Parathyroid adenoma (tissue), 2 donors: Measurements from ENCODE around the gene OBSL1.

Source experiments
- H2AFZ ChIP-seq: fragments of 300-600 bp; sonication (generic); one replicate; pipeline ENCODE4 v1.7.0; 2017; ENCODE audit warnings: antibody characterized with exemption, mild to moderate bottlenecking
- H3K27ac ChIP-seq: fragments of 300-600 bp; sonication (generic); one replicate; pipeline ENCODE4 v1.7.0; 2017
- H3K27me3 ChIP-seq: fragments of 300-600 bp; sonication (generic); one replicate; pipeline ENCODE4 v1.7.0; 2017; ENCODE audit warnings: low read length; ENCODE audit not compliant: control insufficient read depth, insufficient read depth
- H3K36me3 ChIP-seq: fragments of 300-600 bp; sonication (generic); one replicate; pipeline ENCODE4 v1.7.0; 2017; ENCODE audit warnings: low read length; ENCODE audit not compliant: control insufficient read depth, insufficient read depth
- H3K4me1 ChIP-seq: fragments of 300-600 bp; sonication (generic); one replicate; pipeline ENCODE4 v1.7.0; 2017; ENCODE audit warnings: control low read depth
- H3K4me2 ChIP-seq: fragments of 300-600 bp; sonication (generic); one replicate; pipeline ENCODE4 v1.7.0; 2017; ENCODE audit warnings: low read length
- H3K4me3 ChIP-seq: fragments of 300-600 bp; sonication (generic); one replicate; pipeline ENCODE4 v1.7.0; 2017; ENCODE audit warnings: low read depth, low read length
- H3K79me2 ChIP-seq: fragments of 300-600 bp; sonication (generic); one replicate; pipeline ENCODE4 v1.7.0; 2017; ENCODE audit warnings: control low read depth
- H3K9ac ChIP-seq: fragments of 300-600 bp; sonication (generic); one replicate; pipeline ENCODE4 v1.7.0; 2017; ENCODE audit warnings: mild to moderate bottlenecking
- H3K9me3 ChIP-seq: fragments of 300-600 bp; sonication (generic); one replicate; pipeline ENCODE4 v1.7.0; 2017; ENCODE audit warnings: low read length; ENCODE audit not compliant: control insufficient read depth
- CTCF ChIP-seq: fragments of 300-600 bp; sonication (generic); IDR thresholded peaks from one replicate; pipeline ENCODE4 v1.7.0; 2017; ENCODE audit warnings: antibody characterized with exemption, mild to moderate bottlenecking
- donor health status: primary hyperparathyroidism.

The OBSL1 gene

DNA sequence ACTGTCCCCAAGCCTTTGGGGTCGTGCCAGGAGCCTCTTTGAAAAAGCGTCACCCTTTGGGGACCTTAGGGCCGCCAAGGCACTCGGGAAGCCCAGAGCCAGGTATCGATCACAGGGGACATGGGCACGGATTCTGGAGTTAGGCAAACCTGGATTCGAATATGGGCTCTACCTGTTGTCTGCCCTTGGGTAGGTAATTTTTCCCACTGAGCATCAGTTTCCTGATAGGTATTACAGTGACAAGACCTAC, 18.2 kb downstream of the OBSL1 start:
- Histone ChIP-seq H3K4me3 (peak overlapping the region; percentile 59), H3K36me3 (no peaks in the 10 kb centered on the region), H3K79me2 (no peaks in the 10 kb centered on the region), H3K27ac (no peak overlapping the region), H3K9ac (no peak overlapping the region), H3K9me3 (no peaks in the 10 kb centered on the region), H3K4me1 (peaks cover 3% of the 10 kb centered on the region), H3K27me3 (peaks cover 4% of the 10 kb centered on the region), H3K4me2 (peak overlapping the region; percentile 74), H2AFZ (peak overlapping the region; percentile 80)
- TF ChIP-seq CTCF: no peak

DNA sequence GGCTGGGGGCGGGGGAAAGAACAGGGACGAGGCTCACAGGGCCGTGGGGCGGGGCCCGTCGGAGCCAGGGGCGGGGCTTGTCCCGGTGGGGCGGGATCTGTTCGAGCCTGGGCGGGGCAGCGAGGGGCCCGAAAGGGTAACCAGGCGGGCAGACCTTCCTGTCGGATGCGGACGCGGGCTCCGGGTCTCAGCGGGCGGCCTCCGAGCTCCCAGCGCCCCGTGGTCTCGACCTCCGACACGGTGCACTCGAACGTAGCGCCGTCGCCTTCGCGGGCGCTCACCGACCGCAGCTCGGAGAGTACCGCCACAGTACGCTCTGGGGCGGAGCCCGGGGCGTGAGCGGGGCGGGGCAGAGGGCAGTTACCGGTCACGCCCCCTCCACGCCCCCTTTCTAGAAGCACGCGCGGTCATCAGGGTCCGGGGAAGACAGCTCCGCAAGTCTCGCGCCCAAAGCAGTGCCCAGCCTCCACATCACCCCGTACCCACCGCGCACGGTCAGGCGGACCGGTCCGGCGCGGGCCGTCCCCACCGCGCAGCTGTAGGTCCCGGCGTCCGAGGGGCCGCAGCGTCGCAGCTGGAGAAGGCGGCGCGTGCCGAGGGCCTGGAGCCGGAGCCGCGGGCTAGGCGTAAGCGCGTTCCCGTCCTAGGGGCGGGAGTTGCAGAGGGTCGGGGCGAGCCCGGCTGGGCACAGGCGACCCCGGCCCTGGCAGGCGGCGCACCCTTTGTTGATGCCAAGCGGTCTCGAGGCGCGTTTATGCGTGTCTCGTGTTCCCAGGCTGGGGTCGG, 18.8 kb downstream of the OBSL1 start:
- Histone ChIP-seq H3K4me1 (peaks cover 3% of the 10 kb centered on the region), H3K27ac (no peak overlapping the region), H3K9ac (no peak overlapping the region), H3K4me3 (peak overlapping the region; percentile 59), H2AFZ (peak overlapping the region; percentile 80), H3K27me3 (peaks cover 4% of the 10 kb centered on the region), H3K36me3 (no peaks in the 10 kb centered on the region), H3K79me2 (no peaks in the 10 kb centered on the region), H3K9me3 (no peaks in the 10 kb centered on the region), H3K4me2 (peak overlapping the region; percentile 74)
- no peak for TF ChIP-seq CTCF

DNA sequence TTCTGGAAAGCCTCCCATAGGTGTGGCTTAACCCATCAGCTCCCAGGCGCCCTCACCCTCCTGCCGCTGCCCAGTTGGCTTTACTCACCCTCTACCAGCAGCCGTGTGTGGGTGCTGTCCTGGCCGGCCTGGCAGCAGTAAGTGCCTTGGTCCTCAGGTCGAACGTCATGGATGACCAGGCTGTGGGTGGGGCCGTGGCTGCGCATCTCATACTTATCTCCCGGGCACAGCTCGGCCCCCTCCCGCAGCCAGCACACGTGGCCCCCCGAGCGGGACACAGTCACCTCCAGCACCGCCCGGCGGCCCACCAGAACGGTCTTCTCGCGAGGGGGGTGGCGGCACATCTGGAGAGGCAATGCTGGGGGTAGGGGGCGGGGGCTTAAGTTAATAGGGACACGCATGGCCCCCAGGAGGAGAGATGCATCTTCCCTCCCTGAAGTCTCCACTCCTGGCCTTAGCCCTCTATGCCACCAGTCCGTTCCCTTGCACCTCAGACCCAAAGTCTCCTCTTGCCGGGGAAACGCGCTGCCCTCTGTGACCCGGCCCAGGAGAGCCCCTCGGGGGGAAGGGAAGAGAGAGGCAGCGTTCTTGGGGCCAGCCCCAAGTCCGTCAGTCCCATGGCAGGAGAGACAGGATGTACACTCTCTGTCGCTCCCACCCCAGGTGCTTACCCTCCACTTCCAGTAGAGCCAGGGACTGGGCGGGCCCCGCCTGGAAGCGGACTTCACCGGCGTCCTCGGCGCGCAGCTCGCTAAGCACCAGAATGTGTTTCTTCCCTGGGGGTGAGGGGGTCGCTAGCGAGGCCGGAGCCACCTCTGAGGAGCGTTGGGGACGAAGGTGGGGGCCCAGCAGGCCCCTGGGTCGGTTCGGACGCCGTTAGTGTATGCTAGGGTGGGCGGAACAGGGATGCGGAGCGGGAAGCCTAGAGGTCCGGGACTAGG, 19.6 kb downstream of the OBSL1 start:
- Histone ChIP-seq H3K27me3 (peaks cover 4% of the 10 kb centered on the region), H3K36me3 (no peaks in the 10 kb centered on the region), H3K4me3 (peak overlapping the region; percentile 59), H3K4me2 (peak overlapping the region; percentile 74), H3K9me3 (no peaks in the 10 kb centered on the region), H3K9ac (no peak overlapping the region), H3K79me2 (no peaks in the 10 kb centered on the region), H3K4me1 (peaks cover 3% of the 10 kb centered on the region), H3K27ac (no peak overlapping the region), H2AFZ (peak overlapping the region; percentile 80)
- no peak for TF ChIP-seq CTCF

DNA sequence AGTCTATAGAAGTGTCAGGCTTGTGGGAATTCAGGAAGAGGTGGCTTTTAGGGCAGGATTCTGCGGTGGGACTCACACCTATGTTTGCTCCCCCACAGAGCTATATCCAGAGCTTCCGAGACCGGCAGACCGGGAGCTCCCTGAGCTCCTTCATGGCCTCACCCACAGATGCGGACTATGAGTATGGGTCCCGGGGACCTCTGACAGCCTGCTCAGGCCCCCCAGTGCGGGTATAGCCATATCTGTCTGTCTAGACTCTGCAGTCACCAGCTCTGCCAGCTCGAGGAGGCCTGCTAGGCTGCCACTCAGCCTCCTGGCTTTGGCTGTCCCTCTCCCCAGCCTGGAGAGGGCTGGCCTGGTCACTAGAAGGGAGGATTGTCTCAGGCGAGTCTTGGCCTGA, 21.7 kb downstream of the OBSL1 start:
- peaks cover 12% of the 10 kb centered on the region for H3K4me1 ChIP-seq
- H3K27ac ChIP-seq: no peak overlapping the region
- no peak overlapping the region for H3K4me2 ChIP-seq
- H3K79me2 ChIP-seq: no peaks in the 10 kb centered on the region
- no peak overlapping the region for H3K4me3 ChIP-seq
- no peak overlapping the region for H2AFZ ChIP-seq
- no peaks in the 10 kb centered on the region for H3K36me3 ChIP-seq
- no peak for TF ChIP-seq CTCF
- peaks cover 4% of the 10 kb centered on the region for H3K27me3 ChIP-seq
- no peak overlapping the region for H3K9ac ChIP-seq
- H3K9me3 ChIP-seq: no peaks in the 10 kb centered on the region
